ENCODE data around the gene APEX1.

DNA sequence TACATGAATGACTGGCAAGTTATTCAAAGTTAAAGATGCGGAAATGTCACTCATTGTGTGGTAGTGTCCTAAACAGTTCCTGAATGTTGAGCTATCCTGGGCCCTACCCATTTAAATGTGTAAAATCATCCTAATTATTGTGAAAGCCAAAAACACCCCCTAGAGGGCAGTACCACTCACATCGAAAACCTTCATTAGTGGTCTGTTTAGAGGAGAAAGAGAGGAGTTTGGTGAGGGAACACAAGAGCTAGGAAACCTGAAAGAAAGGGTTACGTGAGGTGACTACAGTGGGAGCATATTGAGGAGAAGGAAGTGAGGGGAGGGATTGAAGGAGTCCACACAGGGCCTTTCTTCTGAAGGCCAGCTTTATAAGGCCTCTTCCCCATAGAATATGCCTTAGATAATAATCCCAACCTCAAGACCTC, 39.2 kb upstream of the APEX1 start:
- TF ChIP-seq CTCF (IDR thresholded peaks at IDR 0.05; ENCODE audit: insufficient read depth, low read length) = peak; percentile 42
- TF ChIP-seq REST (IDR thresholded peaks at IDR 0.05; ENCODE audit: insufficient replicate concordance, low read depth) = no peak
- TF ChIP-seq GABPA (IDR thresholded peaks at IDR 0.05; ENCODE audit: low read depth) = no peak
- TF ChIP-seq SPI1 (IDR thresholded peaks at IDR 0.05; ENCODE audit: borderline replicate concordance, low read depth) = no peak; the same call in 1 of the 2 replicates
- TF ChIP-seq POLR2AphosphoS5 (IDR thresholded peaks at IDR 0.05; ENCODE audit: low read depth) = no peak

Measured in HL-60 (cell line).